GM12878 (cell line): ENCODE measurements around the gene RHCE. TPM values are rescaled to one million over a fixed set of nuclear protein-coding genes. Genes with fewer than 3 reads are reported as not detected.
A peak's percentile ranks its signal among the peaks of the same experiment; 100 is the strongest.

ENCODE experiments used
- ATAC-seq: fragments of 200-7000 bp; cut with Tn5 transposase; 3 replicates; pipeline ENCODE4 v1.9.1; 2020; ENCODE audit warnings: mild to moderate bottlenecking, moderate library complexity
- BruUV-seq: library from RNA; stranded (reverse); fragments of 400-500 nt; replicated peaks from 2 replicates; lab custom pipeline; 2021; lab: Mats Ljungman, UMichigan
- CTCF ChIA-PET: fragments of 300-600 bp; sonication (Branson Sonifier 250); formaldehyde crosslinking; extraction: SDS; loops from one replicate; lab custom pipeline; 2021; ENCODE audit warnings: inconsistent platforms; lab: Yijun Ruan, JAX
- POLR2A ChIA-PET: fragments of 350-600 bp; formaldehyde crosslinking; extraction: SDS; loops from one replicate; lab custom pipeline; 2021; ENCODE audit warnings: inconsistent platforms; lab: Charles Lee
- RAD21 ChIA-PET: fragments of 300-600 bp; sonication (Branson Sonifier 250); formaldehyde crosslinking; loops from one replicate; lab custom pipeline; 2023; ENCODE audit warnings: antibody characterized with exemption; ENCODE audit not compliant: unreplicated experiment; lab: Charles Lee
- SMC1A ChIA-PET: fragments of 300-600 bp; sonication (Branson Sonifier 250); formaldehyde crosslinking; loops from one replicate; lab custom pipeline; 2023; ENCODE audit not compliant: unreplicated experiment, uncharacterized antibody; lab: Charles Lee
- DNase-seq: peaks from one replicate; pipeline ENCODE4 v3.0.0-alpha.2; 2011; ENCODE audit warnings: low read depth, low spot score
- FAIRE-seq: peaks from 3 replicates; lab custom pipeline; 2011; peaks lifted over from hg19 to GRCh38; lab: Jason Lieb, UNC
- H2AFZ ChIP-seq: 2 replicates; pipeline ENCODE4 v1.6.0; 2011; ENCODE audit warnings: low read depth, low read length, control low read depth; ENCODE audit not compliant: control insufficient read depth
- H3K27ac ChIP-seq: 2 replicates; pipeline ENCODE4 v1.5.1; 2011; ENCODE audit warnings: control low read depth; ENCODE audit not compliant: control insufficient read depth, insufficient read depth
- H3K27me3 ChIP-seq, 2 experiments: replicated peaks in 1 of 2; 2 replicates each; pipeline versions ENCODE4 v1.6.0 to v1.6.1; 2011; ENCODE audit warnings: low read length in 1 of 2; ENCODE audit not compliant: control insufficient read depth in 2 of 2, insufficient read depth in 2 of 2
- H3K36me3 ChIP-seq, 2 experiments: 2 replicates each; pipeline ENCODE4 v1.5.1; 2011; ENCODE audit warnings: low read length in 1 of 2; ENCODE audit not compliant: control insufficient read depth in 2 of 2, insufficient read depth in 2 of 2
- H3K4me1 ChIP-seq: 2 replicates; pipeline ENCODE4 v1.6.1; 2011; ENCODE audit warnings: mild to moderate bottlenecking, low read length, moderate library complexity, mixed read lengths; ENCODE audit not compliant: control insufficient read depth, insufficient read depth
- H3K4me2 ChIP-seq: 2 replicates; pipeline ENCODE4 v1.6.0; 2011; ENCODE audit warnings: control low read depth; ENCODE audit not compliant: control insufficient read depth, insufficient read depth
- H3K4me3 ChIP-seq: fragments of 200-600 bp; sonication (generic); 2 replicates; pipeline ENCODE4 v1.5.1; 2016
- H3K79me2 ChIP-seq: 2 replicates; pipeline ENCODE4 v1.6.0; 2011; ENCODE audit warnings: low read length; ENCODE audit not compliant: control insufficient read depth, insufficient read depth
- H3K9ac ChIP-seq: 2 replicates; pipeline ENCODE4 v1.8.0; 2011; ENCODE audit warnings: low read length, control low read depth, mixed read lengths; ENCODE audit not compliant: control insufficient read depth, insufficient read depth
- H3K9me3 ChIP-seq: replicated peaks from 3 replicates; pipeline ENCODE4 v1.5.1; 2011; ENCODE audit warnings: mild to moderate bottlenecking, low read length; ENCODE audit not compliant: control insufficient read depth, insufficient read depth
- H4K20me1 ChIP-seq: 2 replicates; pipeline ENCODE4 v1.6.0; 2011; ENCODE audit not compliant: control insufficient read depth, insufficient read depth
- BMI1 ChIP-seq: fragments of 450-650 bp; IDR thresholded peaks from 2 replicates; pipeline ENCODE4 v1.6.1; 2016; ENCODE audit warnings: mild to moderate bottlenecking, moderate library complexity, borderline replicate concordance
- CREB1 ChIP-seq: IDR thresholded peaks from 2 replicates; pipeline ENCODE4 v1.6.1; 2012; ENCODE audit warnings: low read depth, mild to moderate bottlenecking, inconsistent platforms
- CREM ChIP-seq: IDR thresholded peaks from 2 replicates; pipeline ENCODE4 v1.6.1; 2014; ENCODE audit warnings: antibody characterized with exemption, low read depth
- LARP7 ChIP-seq: fragments of 450-650 bp; IDR thresholded peaks from 2 replicates; pipeline ENCODE4 v1.6.1; 2017; ENCODE audit warnings: mild to moderate bottlenecking
- POLR2AphosphoS2 ChIP-seq: IDR thresholded peaks from 2 replicates; pipeline ENCODE4 v1.6.1; 2011; ENCODE audit warnings: low read depth, mild to moderate bottlenecking, low read length, improper control_type of control experiment, moderate library complexity
- SIN3A ChIP-seq: IDR thresholded peaks from 2 replicates; pipeline ENCODE4 v1.6.1; 2012; ENCODE audit warnings: low read depth, low read length, improper control_type of control experiment
- SMAD1 ChIP-seq: fragments of 450-650 bp; IDR thresholded peaks from 2 replicates; pipeline ENCODE4 v1.6.1; 2018; ENCODE audit warnings: mild to moderate bottlenecking, low read depth; ENCODE audit not compliant: partially characterized antibody
- SPI1 ChIP-seq: IDR thresholded peaks from 2 replicates; pipeline ENCODE4 v1.6.1; 2011; ENCODE audit warnings: low read depth, mild to moderate bottlenecking, low read length, moderate library complexity, borderline replicate concordance; ENCODE audit not compliant: insufficient read depth
- ZZZ3 ChIP-seq: IDR thresholded peaks from 2 replicates; pipeline ENCODE4 v1.6.1; 2011; ENCODE audit warnings: low read depth; ENCODE audit not compliant: control insufficient read depth, insufficient read length
- WGBS: methylation state at CpG from one replicate; pipeline ENCODE4 v1.1.6; 2016; ENCODE audit warnings: low lambda C conversion rate; ENCODE audit not compliant: insufficient replicate concordance, insufficient coverage; ENCODE audit errors: missing lambda C conversion rate; 5-methylcytosine and 5-hydroxymethylcytosine counted together
- in situ Hi-C: fragments of 300-500 bp; cut with MboI; formaldehyde crosslinking; loops from 9 replicates; pipeline ENCODE4 v1.14.3; 2018; ENCODE audit warnings: mixed read lengths
- intact Hi-C: fragments of 100-400 bp; cut with micrococcal nuclease; formaldehyde crosslinking; loops from one replicate; pipeline ENCODE4 v1.14.2; 2022; ENCODE audit not compliant: unreplicated experiment
- polyA plus RNA-seq, 11 experiments: library from polyadenylated mRNA; depleted of rRNA in 4 of 11; unstranded in 6 of 11; stranded (reverse) in 5 of 11; fragments of >200 nt; fragmentation: Nextera tagmentation in 4 of 11; fragmentation: Illumina TruSeq in 1 of 11; extraction: Ambion mirVana in 4 of 11; extraction: Trizol in 1 of 11; gene quantifications; 1 replicate in 1 of 11; 2 replicates in 10 of 11; pipeline versions ENCODE4 v1.2.1 to v1.2.3, GENCODE V29; 2011 to 2016; ENCODE audit warnings: inconsistent platforms in 2 of 11, missing spikeins in 2 of 11, low read depth in 1 of 11
- total RNA-seq, 4 experiments: library from RNA; depleted of rRNA in 3 of 4; stranded (reverse); fragments of >200 nt in 3 of 4; fragmentation: Illumina TruSeq in 1 of 4; extraction: Trizol in 1 of 4; gene quantifications; 2 replicates each; pipeline versions ENCODE4 v1.2.1 to v1.2.3, GENCODE V29; 2013 to 2021
- TF ChIP-seq, protein P1 (sequence below): fragments of 450-650 bp; IDR thresholded peaks from 2 replicates; pipeline ENCODE4 v1.6.1; 2018; ENCODE audit warnings: mild to moderate bottlenecking, low read depth, moderate library complexity; ENCODE audit not compliant: partially characterized antibody
- TF ChIP-seq, protein P2 (sequence below): fragments of 450-650 bp; conservative IDR thresholded peaks from 2 replicates; pipeline ENCODE4 v1.6.1; 2017; ENCODE audit warnings: mild to moderate bottlenecking, moderate library complexity
- TF ChIP-seq, protein P3 (sequence below): IDR thresholded peaks from 2 replicates; pipeline ENCODE4 v1.6.1; 2011; ENCODE audit warnings: mild to moderate bottlenecking, low read depth, low read length, moderate library complexity; ENCODE audit not compliant: insufficient replicate concordance
- TF ChIP-seq, protein P4 (sequence below): IDR thresholded peaks from 2 replicates; pipeline ENCODE4 v1.6.1; 2012; ENCODE audit warnings: low read depth, low read length, improper control_type of control experiment
- TF ChIP-seq, protein P5 (sequence below): IDR thresholded peaks from 2 replicates; pipeline ENCODE4 v1.6.1; 2012; ENCODE audit warnings: low read depth, low read length, improper control_type of control experiment

The RHCE gene
- total and polyA plus RNA-seq, 10 of the 15 experiments (the other 5 are each of a cell fraction or from before 2014, with no cell fraction given) = 0.06 to 0.41 (median 0.22) TPM; not detected in 2

DNA sequence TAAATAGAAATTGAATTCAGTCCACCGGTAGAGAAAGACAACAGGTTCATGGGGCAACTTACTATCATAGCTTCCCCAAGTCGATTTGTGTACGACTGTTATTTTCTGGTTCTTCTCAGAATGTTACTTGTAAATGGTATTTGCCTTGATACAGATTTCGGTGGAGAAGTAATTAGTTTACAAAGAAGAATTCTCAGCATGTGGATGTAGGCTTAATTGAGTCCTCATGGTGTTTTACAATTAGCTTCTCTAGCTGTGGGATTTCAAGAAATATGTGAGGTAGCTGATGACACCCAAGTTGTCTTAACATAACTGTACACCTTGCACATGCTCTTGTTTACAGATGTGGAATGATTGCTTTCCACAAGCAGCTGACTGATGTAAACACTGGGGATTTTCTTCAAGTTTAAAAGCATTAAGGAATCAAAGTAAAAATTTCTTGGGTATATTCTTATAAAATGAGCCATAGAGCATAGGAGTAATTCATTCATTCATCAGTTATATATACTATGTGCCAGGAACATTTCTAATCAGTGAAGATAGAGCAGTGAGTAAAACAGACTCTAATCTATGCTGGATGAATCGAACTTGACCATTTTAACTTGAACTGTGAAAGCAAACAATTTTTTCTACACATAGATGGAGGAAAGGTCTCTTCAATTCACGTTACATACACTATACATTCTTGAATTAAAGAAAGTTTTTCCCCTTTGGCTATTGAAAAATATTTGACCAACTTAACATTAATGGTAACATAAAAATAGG lies 11.5 kb upstream of the RHCE start:
- H3K79me2 ChIP-seq = peaks cover 45% of the 10 kb centered on the region
- no peaks in the 10 kb centered on the region for H3K9me3 ChIP-seq
- ChIA-PET SMC1A (interaction anchor here (0.6 to 8.1 kb wide), 11 partner anchors 10 to 244 kb away, joined by 3 to 78 read pairs (median 9); no protein-coding TSS in a partner anchor), CTCF (interaction anchor here (0.8 to 6.9 kb wide), 10 partner anchors 9 to 88 kb away, joined by 3 to 37 read pairs (median 4); no protein-coding TSS in a partner anchor), RAD21 (interaction anchor here (0.8 to 8.1 kb wide), 11 partner anchors 9 to 65 kb away, joined by 3 to 67 read pairs (median 4); no protein-coding TSS in a partner anchor), POLR2A (interaction anchor here (0.6 to 3.0 kb wide), 14 partner anchors 11 to 398 kb away, joined by 3 to 17 read pairs (median 5); no protein-coding TSS in a partner anchor)
- peak overlapping the region; percentile 73 for H3K4me2 ChIP-seq
- ATAC-seq (no peak), DNase-seq (no peak), FAIRE-seq (no peak)
- in situ Hi-C loops = no loop called here
- H3K4me1 ChIP-seq = peaks cover 13% of the 10 kb centered on the region
- 35% methylated on average over 6 of the region's 6 CpGs for WGBS
- intact Hi-C loops = loop anchor here (2.0 kb wide), 2 partner anchors 45 to 55 kb away; no protein-coding TSS in a partner anchor
- no peaks in the 10 kb centered on the region for H3K36me3 ChIP-seq
- no peak overlapping the region for H2AFZ ChIP-seq
- no peaks in the 10 kb centered on the region for H3K27me3 ChIP-seq
- BruUV-seq = TSS peak; percentile 63
- no peaks in the 10 kb centered on the region for H4K20me1 ChIP-seq
- no peak overlapping the region for H3K27ac ChIP-seq
- peak overlapping the region; percentile 79 for H3K4me3 ChIP-seq
- peak overlapping the region; percentile 60; the same call in 1 of the 2 replicates for H3K9ac ChIP-seq
- TF ChIP-seq BMI1 (no peak), SPI1 (no peak), LARP7 (no peak), CREB1 (no peak), CREM (no peak), POLR2AphosphoS2 (no peak), SIN3A (peak; percentile 82), ZZZ3 (no peak), SMAD1 (no peak)
- TF ChIP-seq, protein P1, sequence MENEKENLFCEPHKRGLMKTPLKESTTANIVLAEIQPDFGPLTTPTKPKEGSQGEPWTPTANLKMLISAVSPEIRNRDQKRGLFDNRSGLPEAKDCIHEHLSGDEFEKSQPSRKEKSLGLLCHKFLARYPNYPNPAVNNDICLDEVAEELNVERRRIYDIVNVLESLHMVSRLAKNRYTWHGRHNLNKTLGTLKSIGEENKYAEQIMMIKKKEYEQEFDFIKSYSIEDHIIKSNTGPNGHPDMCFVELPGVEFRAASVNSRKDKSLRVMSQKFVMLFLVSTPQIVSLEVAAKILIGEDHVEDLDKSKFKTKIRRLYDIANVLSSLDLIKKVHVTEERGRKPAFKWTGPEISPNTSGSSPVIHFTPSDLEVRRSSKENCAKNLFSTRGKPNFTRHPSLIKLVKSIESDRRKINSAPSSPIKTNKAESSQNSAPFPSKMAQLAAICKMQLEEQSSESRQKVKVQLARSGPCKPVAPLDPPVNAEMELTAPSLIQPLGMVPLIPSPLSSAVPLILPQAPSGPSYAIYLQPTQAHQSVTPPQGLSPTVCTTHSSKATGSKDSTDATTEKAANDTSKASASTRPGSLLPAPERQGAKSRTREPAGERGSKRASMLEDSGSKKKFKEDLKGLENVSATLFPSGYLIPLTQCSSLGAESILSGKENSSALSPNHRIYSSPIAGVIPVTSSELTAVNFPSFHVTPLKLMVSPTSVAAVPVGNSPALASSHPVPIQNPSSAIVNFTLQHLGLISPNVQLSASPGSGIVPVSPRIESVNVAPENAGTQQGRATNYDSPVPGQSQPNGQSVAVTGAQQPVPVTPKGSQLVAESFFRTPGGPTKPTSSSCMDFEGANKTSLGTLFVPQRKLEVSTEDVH = no peak
- TF ChIP-seq, protein P2, sequence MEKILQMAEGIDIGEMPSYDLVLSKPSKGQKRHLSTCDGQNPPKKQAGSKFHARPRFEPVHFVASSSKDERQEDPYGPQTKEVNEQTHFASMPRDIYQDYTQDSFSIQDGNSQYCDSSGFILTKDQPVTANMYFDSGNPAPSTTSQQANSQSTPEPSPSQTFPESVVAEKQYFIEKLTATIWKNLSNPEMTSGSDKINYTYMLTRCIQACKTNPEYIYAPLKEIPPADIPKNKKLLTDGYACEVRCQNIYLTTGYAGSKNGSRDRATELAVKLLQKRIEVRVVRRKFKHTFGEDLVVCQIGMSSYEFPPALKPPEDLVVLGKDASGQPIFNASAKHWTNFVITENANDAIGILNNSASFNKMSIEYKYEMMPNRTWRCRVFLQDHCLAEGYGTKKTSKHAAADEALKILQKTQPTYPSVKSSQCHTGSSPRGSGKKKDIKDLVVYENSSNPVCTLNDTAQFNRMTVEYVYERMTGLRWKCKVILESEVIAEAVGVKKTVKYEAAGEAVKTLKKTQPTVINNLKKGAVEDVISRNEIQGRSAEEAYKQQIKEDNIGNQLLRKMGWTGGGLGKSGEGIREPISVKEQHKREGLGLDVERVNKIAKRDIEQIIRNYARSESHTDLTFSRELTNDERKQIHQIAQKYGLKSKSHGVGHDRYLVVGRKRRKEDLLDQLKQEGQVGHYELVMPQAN = peak; percentile 35; the same call in 1 of the 2 replicates
- TF ChIP-seq, protein P3, sequence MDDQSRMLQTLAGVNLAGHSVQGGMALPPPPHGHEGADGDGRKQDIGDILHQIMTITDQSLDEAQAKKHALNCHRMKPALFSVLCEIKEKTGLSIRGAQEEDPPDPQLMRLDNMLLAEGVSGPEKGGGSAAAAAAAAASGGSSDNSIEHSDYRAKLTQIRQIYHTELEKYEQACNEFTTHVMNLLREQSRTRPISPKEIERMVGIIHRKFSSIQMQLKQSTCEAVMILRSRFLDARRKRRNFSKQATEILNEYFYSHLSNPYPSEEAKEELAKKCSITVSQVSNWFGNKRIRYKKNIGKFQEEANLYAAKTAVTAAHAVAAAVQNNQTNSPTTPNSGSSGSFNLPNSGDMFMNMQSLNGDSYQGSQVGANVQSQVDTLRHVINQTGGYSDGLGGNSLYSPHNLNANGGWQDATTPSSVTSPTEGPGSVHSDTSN = no peak
- TF ChIP-seq, protein P4, sequence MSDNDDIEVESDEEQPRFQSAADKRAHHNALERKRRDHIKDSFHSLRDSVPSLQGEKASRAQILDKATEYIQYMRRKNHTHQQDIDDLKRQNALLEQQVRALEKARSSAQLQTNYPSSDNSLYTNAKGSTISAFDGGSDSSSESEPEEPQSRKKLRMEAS = no peak
- TF ChIP-seq, protein P5, sequence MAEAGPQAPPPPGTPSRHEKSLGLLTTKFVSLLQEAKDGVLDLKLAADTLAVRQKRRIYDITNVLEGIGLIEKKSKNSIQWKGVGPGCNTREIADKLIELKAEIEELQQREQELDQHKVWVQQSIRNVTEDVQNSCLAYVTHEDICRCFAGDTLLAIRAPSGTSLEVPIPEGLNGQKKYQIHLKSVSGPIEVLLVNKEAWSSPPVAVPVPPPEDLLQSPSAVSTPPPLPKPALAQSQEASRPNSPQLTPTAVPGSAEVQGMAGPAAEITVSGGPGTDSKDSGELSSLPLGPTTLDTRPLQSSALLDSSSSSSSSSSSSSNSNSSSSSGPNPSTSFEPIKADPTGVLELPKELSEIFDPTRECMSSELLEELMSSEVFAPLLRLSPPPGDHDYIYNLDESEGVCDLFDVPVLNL = no peak
